SH-SY5Y (cell line): ENCODE results near the gene SNUPN.

Experiments
- GATA2 ChIP-seq: IDR thresholded peaks from 2 replicates; pipeline ENCODE4 v1.6.1; 2011; ENCODE audit warnings: mild to moderate bottlenecking, low read depth, low read length
- GATA3 ChIP-seq: IDR thresholded peaks from 2 replicates; pipeline ENCODE4 v1.6.1; 2011; ENCODE audit warnings: low read depth, mild to moderate bottlenecking, low read length, moderate library complexity

- TF ChIP-seq GATA2 (no peak), GATA3 (no peak)
These were observed 31.2 kb downstream of the SNUPN start for GRCh38 chr15:75594276-75594675.
